Natural killer cell (primary cell): ENCODE results near the gene MAP2K5. TPM values are rescaled to one million over a fixed set of nuclear protein-coding genes. Genes with fewer than 3 reads are reported as not detected.
A peak's percentile ranks its signal among the peaks of the same experiment; 100 is the strongest.

Source experiments
- ATAC-seq, 3 donors: fragments of 150-1000 bp in 2 of 3; fragments of 200-7000 bp in 1 of 3; cut with Tn5 transposase; 1 replicate in 1 of 3; 2 replicates in 2 of 3; pipeline ENCODE4 v1.10.0; 2021; ENCODE audit warnings: mild to moderate bottlenecking in 2 of 3, moderate library complexity in 2 of 3
- DNase-seq, 2 donors: peaks; one replicate each; pipeline versions ENCODE4 v3.0.0 to v3.0.0-alpha.2; 2013 to 2021; ENCODE audit warnings: mixed read lengths in 1 of 2
- H3K27ac ChIP-seq: one replicate; pipeline ENCODE4 v1.5.1; 2013; ENCODE audit warnings: mild to moderate bottlenecking, low read length
- H3K27me3 ChIP-seq: one replicate; pipeline ENCODE4 v1.6.1; 2013; ENCODE audit warnings: low read length; ENCODE audit not compliant: control insufficient read depth, insufficient read depth
- H3K36me3 ChIP-seq: one replicate; pipeline ENCODE4 v1.6.1; 2013; ENCODE audit warnings: low read length; ENCODE audit not compliant: control insufficient read depth, insufficient read depth
- H3K4me1 ChIP-seq: one replicate; pipeline ENCODE4 v1.6.1; 2013; ENCODE audit warnings: low read length; ENCODE audit not compliant: control insufficient read depth, insufficient read depth
- H3K4me3 ChIP-seq: one replicate; pipeline ENCODE4 v1.5.1; 2013; ENCODE audit warnings: low read length
- H3K9me3 ChIP-seq: one replicate; pipeline ENCODE4 v1.6.1; 2013; ENCODE audit warnings: low read length; ENCODE audit not compliant: control insufficient read depth, insufficient read depth
- H3K27ac Mint-ChIP-seq, 2 donors: one replicate each; pipeline ENCODE4 v1.8.0; 2022; ENCODE audit warnings: mild to moderate bottlenecking in 2 of 2, mixed read lengths in 2 of 2, moderate library complexity in 1 of 2
- H3K27me3 Mint-ChIP-seq, 2 donors: one replicate each; pipeline ENCODE4 v1.8.0; 2022; ENCODE audit warnings: low read depth in 2 of 2, mixed read lengths in 2 of 2
- H3K36me3 Mint-ChIP-seq: one replicate; pipeline ENCODE4 v1.8.0; 2022; ENCODE audit warnings: mixed read lengths
- H3K4me1 Mint-ChIP-seq, 2 donors: one replicate each; pipeline ENCODE4 v1.8.0; 2022; ENCODE audit warnings: mixed read lengths in 2 of 2
- H3K4me3 Mint-ChIP-seq: one replicate; pipeline ENCODE4 v1.8.0; 2022; ENCODE audit warnings: mild to moderate bottlenecking, moderate library complexity, mixed read lengths
- H3K9me3 Mint-ChIP-seq, 2 donors: one replicate each; pipeline ENCODE4 v1.8.0; 2022; ENCODE audit warnings: mixed read lengths in 2 of 2
- CTCF ChIP-seq: fragments of 200-600 bp; IDR thresholded peaks from one replicate; pipeline ENCODE4 v1.8.0; 2022; ENCODE audit warnings: antibody characterized with exemption
- WGBS: methylation state at CpG from one replicate; pipeline ENCODE4 v1.1.7; 2013; ENCODE audit warnings: missing lambda C conversion rate; ENCODE audit not compliant: insufficient coverage; 5-methylcytosine and 5-hydroxymethylcytosine counted together
- intact Hi-C: fragments of 100-400 bp; cut with micrococcal nuclease; formaldehyde crosslinking; loops from one replicate; pipeline ENCODE4 v1.14.2; 2022
- total RNA-seq, 4 donors: library from RNA; stranded (reverse); fragments of 120-200 nt in 1 of 4; gene quantifications; one replicate each; pipeline versions ENCODE4 v1.2.3 to v1.2.4, GENCODE V29; 2013 to 2022

The MAP2K5 gene
- total RNA-seq, 3 donors from 2014 or later (not counting 1 experiment from before 2014, with no cell fraction given): 25.6 to 32.6 (median 29.2) TPM

- H3K36me3 Mint-ChIP-seq: no peaks in the 10 kb centered on the region
- Histone ChIP-seq H3K36me3 (no peaks in the 10 kb centered on the region), H3K9me3 (no peaks in the 10 kb centered on the region), H3K4me3 (no peak overlapping the region), H3K27ac (no peak overlapping the region), H3K4me1 (no peaks in the 10 kb centered on the region), H3K27me3 (no peaks in the 10 kb centered on the region)
- WGBS: 100% methylated on average over 3 of the region's 3 CpGs
- H3K9me3 Mint-ChIP-seq: no peaks in the 10 kb centered on the region
- H3K27me3 Mint-ChIP-seq: no peaks in the 10 kb centered on the region
- no peak for TF ChIP-seq CTCF
- intact Hi-C loops: no loop called here
- no peak for DNase-seq
- H3K4me1 Mint-ChIP-seq: peaks cover 26% of the 10 kb centered on the region in 2 donors
- ATAC-seq: no peak
- no peak overlapping the region for H3K4me3 Mint-ChIP-seq
- H3K27ac Mint-ChIP-seq: no peak overlapping the region
These were observed 197.9 kb downstream of the MAP2K5 start for GRCh38 chr15:67740405-67740804.

- Mint-ChIP-seq H3K36me3 (no peaks in the 10 kb centered on the region), H3K27ac (no peak overlapping the region), H3K4me1 (peaks cover 22 to 24% of the 10 kb centered on the region in 2 donors), H3K9me3 (no peaks in the 10 kb centered on the region), H3K4me3 (no peak overlapping the region), H3K27me3 (no peaks in the 10 kb centered on the region)
- no peak overlapping the region for H3K27ac ChIP-seq
- intact Hi-C loops: no loop called here
- no peaks in the 10 kb centered on the region for H3K4me1 ChIP-seq
- DNase-seq (no peak), ATAC-seq (no peak)
- 11% methylated on average over 1 of the region's 2 CpGs for WGBS
- no peaks in the 10 kb centered on the region for H3K27me3 ChIP-seq
- TF ChIP-seq CTCF: no peak
- H3K36me3 ChIP-seq: no peaks in the 10 kb centered on the region
- H3K4me3 ChIP-seq: no peak overlapping the region
- no peaks in the 10 kb centered on the region for H3K9me3 ChIP-seq
These were observed 198.8 kb downstream of the MAP2K5 start for GRCh38 chr15:67741308-67741707.

- Mint-ChIP-seq H3K27ac (no peak overlapping the region), H3K9me3 (no peaks in the 10 kb centered on the region), H3K4me1 (peaks cover 18 to 28% of the 10 kb centered on the region in 2 donors), H3K4me3 (no peak overlapping the region), H3K27me3 (no peaks in the 10 kb centered on the region), H3K36me3 (no peaks in the 10 kb centered on the region)
- H3K27ac ChIP-seq: no peak overlapping the region
- no peaks in the 10 kb centered on the region for H3K36me3 ChIP-seq
- intact Hi-C loops: no loop called here
- H3K4me1 ChIP-seq: no peaks in the 10 kb centered on the region
- ATAC-seq (no peak), DNase-seq (no peak)
- H3K9me3 ChIP-seq: no peaks in the 10 kb centered on the region
- H3K27me3 ChIP-seq: no peaks in the 10 kb centered on the region
- no peak overlapping the region for H3K4me3 ChIP-seq
- TF ChIP-seq CTCF: no peak
These were observed 201.1 kb downstream of the MAP2K5 start for GRCh38 chr15:67743558-67743957.

GRCh38 chr15:67744331-67745072 is 202.0 kb downstream of the MAP2K5 start:
- H3K4me1 Mint-ChIP-seq: peaks cover 18 to 28% of the 10 kb centered on the region in 2 donors
- H3K27ac Mint-ChIP-seq: peak overlapping the region; percentile 23 to 35
- no peak overlapping the region for H3K4me3 ChIP-seq
- no peak overlapping the region for H3K27ac ChIP-seq
- intact Hi-C loops: no loop called here
- H3K36me3 Mint-ChIP-seq: no peaks in the 10 kb centered on the region
- DNase-seq (peak in 1 of 2 donors; percentile 18), ATAC-seq (peak in 1 of 3 donors; percentile 32)
- H3K27me3 Mint-ChIP-seq: no peaks in the 10 kb centered on the region
- H3K9me3 ChIP-seq: no peaks in the 10 kb centered on the region
- no peak for TF ChIP-seq CTCF
- H3K36me3 ChIP-seq: no peaks in the 10 kb centered on the region
- H3K9me3 Mint-ChIP-seq: no peaks in the 10 kb centered on the region
- H3K4me3 Mint-ChIP-seq: no peak overlapping the region
- no peaks in the 10 kb centered on the region for H3K27me3 ChIP-seq
- no CpG with 5 or more reads among the region's 1 CpG for WGBS
- H3K4me1 ChIP-seq: no peaks in the 10 kb centered on the region
